H9 (cell line): ENCODE results near the gene ASXL3. TPM values are rescaled to one million over a fixed set of nuclear protein-coding genes. Genes with fewer than 3 reads are reported as not detected.

Experiments
- DNase-seq: peaks from one replicate; pipeline ENCODE4 v3.0.0-alpha.2; 2017
- H2AFZ ChIP-seq: one replicate; pipeline ENCODE4 v1.6.1; 2013; ENCODE audit warnings: mild to moderate bottlenecking, low read length, control low read depth, moderate library complexity
- H2AK5ac ChIP-seq: 2 replicates; pipeline ENCODE4 v1.6.1; 2013; ENCODE audit warnings: low read length, control low read depth, mixed read lengths; ENCODE audit not compliant: insufficient read length
- H2BK120ac ChIP-seq: one replicate; pipeline ENCODE4 v1.6.1; 2013; ENCODE audit warnings: low read depth, mild to moderate bottlenecking, low read length, control low read depth, inconsistent platforms; ENCODE audit not compliant: poor library complexity, severe bottlenecking
- H2BK12ac ChIP-seq: 2 replicates; pipeline ENCODE4 v1.6.1; 2013; ENCODE audit warnings: low read length, control low read depth, mixed read lengths, low read depth; ENCODE audit not compliant: insufficient read length
- H2BK15ac ChIP-seq: 2 replicates; pipeline ENCODE4 v1.6.1; 2013; ENCODE audit warnings: low read depth, low read length, control low read depth
- H2BK20ac ChIP-seq: one replicate; pipeline ENCODE4 v1.6.1; 2013; ENCODE audit warnings: low read depth, mild to moderate bottlenecking, low read length, control low read depth, inconsistent platforms; ENCODE audit not compliant: poor library complexity, severe bottlenecking
- H2BK5ac ChIP-seq: 2 replicates; pipeline ENCODE4 v1.6.1; 2013; ENCODE audit warnings: low read length, control low read depth, mixed read lengths; ENCODE audit not compliant: insufficient read length
- H3K14ac ChIP-seq: 2 replicates; pipeline ENCODE4 v1.6.1; 2013; ENCODE audit warnings: low read length, control low read depth; ENCODE audit not compliant: insufficient read depth
- H3K18ac ChIP-seq: 2 replicates; pipeline ENCODE4 v1.6.1; 2013; ENCODE audit warnings: low read depth, mild to moderate bottlenecking, mixed read lengths, low read length, control low read depth; ENCODE audit not compliant: insufficient read length
- H3K23ac ChIP-seq: 2 replicates; pipeline ENCODE4 v1.6.1; 2013; ENCODE audit warnings: low read length, control low read depth, mixed read lengths, low read depth; ENCODE audit not compliant: insufficient read length
- H3K23me2 ChIP-seq: 2 replicates; pipeline ENCODE4 v1.6.1; 2013; ENCODE audit warnings: low read depth, mild to moderate bottlenecking, mixed read lengths, low read length, control low read depth; ENCODE audit not compliant: insufficient read length, poor library complexity, severe bottlenecking
- H3K27ac ChIP-seq: 2 replicates; pipeline ENCODE4 v1.5.1; 2013; ENCODE audit warnings: low read length, control low read depth, mixed read lengths, low read depth; ENCODE audit not compliant: insufficient read length
- H3K27me3 ChIP-seq: 2 replicates; pipeline ENCODE4 v1.6.1; 2013; ENCODE audit warnings: low read length, control low read depth, inconsistent platforms; ENCODE audit not compliant: insufficient read depth
- H3K4ac ChIP-seq: 2 replicates; pipeline ENCODE4 v1.6.1; 2013; ENCODE audit warnings: low read depth, mild to moderate bottlenecking, control low read depth, inconsistent platforms, low read length, moderate library complexity
- H3K4me1 ChIP-seq: 2 replicates; pipeline ENCODE4 v1.6.1; 2013; ENCODE audit warnings: low read length, control low read depth, inconsistent platforms; ENCODE audit not compliant: insufficient read depth
- H3K4me2 ChIP-seq: 2 replicates; pipeline ENCODE4 v1.6.1; 2013; ENCODE audit warnings: low read length, control low read depth, mixed read lengths; ENCODE audit not compliant: insufficient read length, insufficient read depth
- H3K56ac ChIP-seq: 2 replicates; pipeline ENCODE4 v1.6.1; 2013; ENCODE audit warnings: low read depth, mild to moderate bottlenecking, mixed read lengths, low read length, control low read depth; ENCODE audit not compliant: insufficient read length
- H3K79me1 ChIP-seq: 2 replicates; pipeline ENCODE4 v1.6.1; 2013; ENCODE audit warnings: low read depth, mild to moderate bottlenecking, moderate library complexity, low read length, control low read depth, inconsistent platforms; ENCODE audit not compliant: insufficient read depth, poor library complexity, severe bottlenecking
- H3K79me2 ChIP-seq: 2 replicates; pipeline ENCODE4 v1.6.1; 2013; ENCODE audit warnings: low read length, control low read depth, inconsistent platforms; ENCODE audit not compliant: insufficient read depth
- H3K9ac ChIP-seq: 2 replicates; pipeline ENCODE4 v1.6.1; 2013; ENCODE audit warnings: low read length, control low read depth, mixed read lengths; ENCODE audit not compliant: insufficient read length; ENCODE audit errors: extremely low read depth
- H3K9me3 ChIP-seq: one replicate; pipeline ENCODE4 v1.6.1; 2013; ENCODE audit warnings: low read depth, low read length, inconsistent platforms; ENCODE audit not compliant: control insufficient read depth
- H3T11ph ChIP-seq: one replicate; pipeline ENCODE4 v1.6.1; 2013; ENCODE audit warnings: mild to moderate bottlenecking, low read length, control low read depth, inconsistent platforms
- H4K20me1 ChIP-seq: one replicate; pipeline ENCODE4 v1.6.1; 2013; ENCODE audit not compliant: control insufficient read depth, insufficient read length, insufficient read depth
- H4K5ac ChIP-seq: 2 replicates; pipeline ENCODE4 v1.6.1; 2013; ENCODE audit warnings: low read depth, mild to moderate bottlenecking, mixed read lengths, low read length, control low read depth; ENCODE audit not compliant: insufficient read length
- H4K8ac ChIP-seq: replicated peaks from 2 replicates; pipeline ENCODE4 v1.6.1; 2013; ENCODE audit warnings: low read length, control low read depth, mixed read lengths, low read depth; ENCODE audit not compliant: insufficient read length
- H4K91ac ChIP-seq: 2 replicates; pipeline ENCODE4 v1.6.1; 2013; ENCODE audit warnings: low read depth, mild to moderate bottlenecking, moderate library complexity, mixed read lengths, low read length, control low read depth; ENCODE audit not compliant: insufficient read length
- H3K27ac Mint-ChIP-seq, 3 experiments: 2 replicates in 2 of 3; 3 replicates in 1 of 3; pipeline ENCODE4 v1.8.0; 2020 to 2021; ENCODE audit warnings: mixed read lengths in 3 of 3, mild to moderate bottlenecking in 1 of 3, moderate library complexity in 1 of 3
- H3K27me3 Mint-ChIP-seq: 2 replicates; pipeline ENCODE4 v1.8.0; 2021; ENCODE audit warnings: low read depth, mild to moderate bottlenecking, moderate library complexity, mixed read lengths
- H3K36me3 Mint-ChIP-seq, 3 experiments: 2 replicates in 2 of 3; 3 replicates in 1 of 3; pipeline ENCODE4 v1.8.0; 2020 to 2021; ENCODE audit warnings: low read depth in 3 of 3, mixed read lengths in 3 of 3; ENCODE audit not compliant: insufficient read depth in 1 of 3
- H3K4me1 Mint-ChIP-seq, 2 experiments: 2 replicates each; pipeline ENCODE4 v1.8.0; 2020; ENCODE audit warnings: mixed read lengths in 2 of 2
- H3K4me3 Mint-ChIP-seq, 2 experiments: 2 replicates in 1 of 2; 3 replicates in 1 of 2; pipeline ENCODE4 v1.8.0; 2020 to 2021; ENCODE audit warnings: mild to moderate bottlenecking in 2 of 2, mixed read lengths in 2 of 2, moderate library complexity in 1 of 2
- H3K9me3 Mint-ChIP-seq, 2 experiments: 2 replicates in 1 of 2; 3 replicates in 1 of 2; pipeline ENCODE4 v1.8.0; 2020; ENCODE audit warnings: mild to moderate bottlenecking in 2 of 2, mixed read lengths in 2 of 2, moderate library complexity in 1 of 2
- CTCF ChIP-seq: fragments of 200-600 bp; sonication (generic); conservative IDR thresholded peaks from 3 replicates; pipeline ENCODE4 v1.8.0; 2021; ENCODE audit warnings: antibody characterized with exemption, mild to moderate bottlenecking
- WGBS: extraction: QIAGEN DNeasy Blood & Tissue Kit; methylation state at CpG from one replicate; pipeline ENCODE4 v1.1.7; 2013; ENCODE audit warnings: missing lambda C conversion rate, low lambda C conversion rate, mixed read lengths; ENCODE audit not compliant: insufficient read length; ENCODE audit errors: extremely low coverage; 5-methylcytosine and 5-hydroxymethylcytosine counted together
- total RNA-seq: library from RNA; stranded (reverse); gene quantifications from 2 replicates; pipeline ENCODE4 v1.2.1, GENCODE V29; 2021

Gene ASXL3
- total RNA-seq, 1 experiment from 2014 or later: 0.35 TPM

- no peak overlapping the region for H3K14ac ChIP-seq
- H3T11ph ChIP-seq: no peak overlapping the region
- no peaks in the 10 kb centered on the region for H3K79me1 ChIP-seq
- H3K23ac ChIP-seq: no peak overlapping the region
- no peak for TF ChIP-seq CTCF
- Mint-ChIP-seq H3K4me1 (peaks cover 24 to 27% of the 10 kb centered on the region in 2 experiments), H3K36me3 (no peaks in the 10 kb centered on the region; a peak in 1 of 7 replicates), H3K4me3 (no peak overlapping the region), H3K27ac (no peak overlapping the region), H3K27me3 (no peaks in the 10 kb centered on the region), H3K9me3 (no peaks in the 10 kb centered on the region)
- no peak overlapping the region for H3K18ac ChIP-seq
- no peaks in the 10 kb centered on the region for H3K9me3 ChIP-seq
- no peak overlapping the region for H2BK5ac ChIP-seq
- no peak overlapping the region for H3K4ac ChIP-seq
- no peak overlapping the region for H2BK15ac ChIP-seq
- no peak overlapping the region for H4K5ac ChIP-seq
- H2BK20ac ChIP-seq: no peak overlapping the region
- no peak overlapping the region for H2AFZ ChIP-seq
- no peak overlapping the region for H3K4me2 ChIP-seq
- no peak overlapping the region for H3K9ac ChIP-seq
- no peak overlapping the region for H4K8ac ChIP-seq
- no CpG with 5 or more reads among the region's 2 CpGs for WGBS
- no peak for DNase-seq
- H3K4me1 ChIP-seq: peaks cover 3% of the 10 kb centered on the region; the same call in 1 of the 2 replicates
- no peak overlapping the region for H2BK12ac ChIP-seq
- H3K79me2 ChIP-seq: no peaks in the 10 kb centered on the region
- no peaks in the 10 kb centered on the region for H3K27me3 ChIP-seq
- no peak overlapping the region for H2AK5ac ChIP-seq
- H3K23me2 ChIP-seq: no peaks in the 10 kb centered on the region
- no peaks in the 10 kb centered on the region for H4K20me1 ChIP-seq
- H2BK120ac ChIP-seq: no peak overlapping the region
- no peak overlapping the region for H3K27ac ChIP-seq
- H4K91ac ChIP-seq: no peak overlapping the region
- H3K56ac ChIP-seq: no peak overlapping the region
Measured at GRCh38 chr18:33644494-33644893, 66.5 kb downstream of the ASXL3 start.
